ENCODE measurements around the gene ZNF816.
"Not testable (repeated sequence)": the region's sequence is repeated elsewhere in the genome, so short reads cannot be mapped to it uniquely, and the experiment has no call there.

The ZNF816 gene

DNA sequence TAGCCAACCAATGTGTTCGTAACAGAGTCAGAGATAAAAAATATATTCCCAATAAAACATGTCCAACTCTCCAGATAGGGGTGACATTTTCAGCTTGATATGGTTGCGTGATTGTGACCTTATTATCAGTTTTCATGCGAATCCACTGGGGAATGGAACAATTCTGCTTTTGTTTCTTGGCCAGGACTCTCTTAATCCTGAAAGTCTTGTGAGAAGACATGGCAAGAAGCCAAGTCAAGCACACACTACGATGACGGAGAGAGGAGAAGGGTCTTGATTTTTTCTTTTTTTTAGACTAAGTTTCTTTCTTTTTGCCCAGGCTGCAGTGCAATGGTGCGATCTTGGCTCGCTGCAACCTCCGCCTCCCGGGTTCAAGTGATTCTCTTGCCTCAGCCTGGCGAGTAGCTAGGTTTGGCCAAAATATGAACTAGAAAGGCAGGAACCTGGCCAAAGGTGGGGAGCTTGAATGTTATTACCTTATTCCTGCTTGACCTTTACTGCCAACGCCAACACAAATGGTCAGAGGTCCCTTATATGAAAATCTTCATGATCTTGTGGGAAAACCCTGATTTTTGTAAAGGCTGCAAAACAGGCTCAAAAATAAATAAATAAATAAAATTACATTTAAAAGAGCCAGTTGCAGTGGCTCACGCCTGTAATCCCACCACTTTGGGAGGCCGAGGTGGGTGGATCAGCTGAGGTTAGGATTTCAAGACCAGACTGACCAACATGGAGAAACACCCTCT is 14.5 kb downstream of the ZNF816 start:
- no peak for DNase-seq (ENCODE audit: low read depth)
- TF ChIP-seq, protein P1, sequence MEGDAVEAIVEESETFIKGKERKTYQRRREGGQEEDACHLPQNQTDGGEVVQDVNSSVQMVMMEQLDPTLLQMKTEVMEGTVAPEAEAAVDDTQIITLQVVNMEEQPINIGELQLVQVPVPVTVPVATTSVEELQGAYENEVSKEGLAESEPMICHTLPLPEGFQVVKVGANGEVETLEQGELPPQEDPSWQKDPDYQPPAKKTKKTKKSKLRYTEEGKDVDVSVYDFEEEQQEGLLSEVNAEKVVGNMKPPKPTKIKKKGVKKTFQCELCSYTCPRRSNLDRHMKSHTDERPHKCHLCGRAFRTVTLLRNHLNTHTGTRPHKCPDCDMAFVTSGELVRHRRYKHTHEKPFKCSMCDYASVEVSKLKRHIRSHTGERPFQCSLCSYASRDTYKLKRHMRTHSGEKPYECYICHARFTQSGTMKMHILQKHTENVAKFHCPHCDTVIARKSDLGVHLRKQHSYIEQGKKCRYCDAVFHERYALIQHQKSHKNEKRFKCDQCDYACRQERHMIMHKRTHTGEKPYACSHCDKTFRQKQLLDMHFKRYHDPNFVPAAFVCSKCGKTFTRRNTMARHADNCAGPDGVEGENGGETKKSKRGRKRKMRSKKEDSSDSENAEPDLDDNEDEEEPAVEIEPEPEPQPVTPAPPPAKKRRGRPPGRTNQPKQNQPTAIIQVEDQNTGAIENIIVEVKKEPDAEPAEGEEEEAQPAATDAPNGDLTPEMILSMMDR (IDR thresholded peaks at IDR 0.05; ENCODE audit: low read depth, low read length, missing control alignments), result no peak
- no peak overlapping the region for H3K4me3 ChIP-seq (ENCODE audit: low read depth, low read length)

DNA sequence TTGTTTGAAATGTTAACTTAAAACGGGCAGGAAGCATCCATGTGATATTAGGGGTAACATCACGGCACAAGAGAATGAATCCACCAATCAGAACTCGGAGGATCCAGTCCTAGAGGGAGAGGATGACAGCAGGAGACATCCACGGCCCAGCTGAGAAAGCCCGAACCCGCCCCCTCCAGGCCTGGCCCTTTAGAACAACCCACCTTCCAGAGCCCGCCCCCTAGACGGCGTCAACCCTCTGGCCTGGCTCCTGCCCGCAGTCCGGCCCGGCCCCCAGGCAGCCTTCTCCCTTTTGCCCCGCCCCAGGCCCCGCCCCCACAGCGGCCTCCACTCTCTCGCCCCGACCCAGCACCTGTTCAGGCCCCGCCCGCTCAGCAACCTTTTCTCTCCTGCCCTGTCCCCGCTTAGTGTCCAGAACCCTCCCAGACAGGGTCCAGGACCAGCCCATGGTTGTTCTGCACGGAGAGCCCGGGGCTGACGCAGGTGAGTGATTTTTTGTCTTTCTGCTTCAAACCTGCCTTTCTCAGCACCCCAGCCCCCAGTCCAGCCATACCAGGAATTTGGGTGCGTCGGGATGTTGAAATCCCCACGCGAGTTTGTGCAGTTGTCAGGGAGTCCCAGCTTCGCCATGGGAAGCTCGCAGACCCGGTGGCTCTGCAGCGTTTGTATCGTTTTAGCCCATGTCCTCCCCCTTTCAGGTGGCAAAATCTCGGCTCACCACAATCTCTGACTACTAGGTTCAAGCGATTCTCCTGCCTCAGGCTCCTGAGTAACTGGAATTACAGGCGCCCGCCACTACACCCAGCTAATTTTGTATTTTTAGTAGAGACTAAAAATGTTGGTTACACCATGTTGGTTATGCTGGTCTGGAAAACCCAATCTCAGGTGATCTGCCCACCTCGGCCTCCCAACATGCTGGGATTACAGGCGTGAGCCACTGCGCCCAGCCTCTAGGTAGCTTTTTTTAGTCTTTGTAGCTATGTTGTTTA is 16.1 kb downstream of the ZNF816 start:
- TF ChIP-seq, protein P1 (IDR thresholded peaks at IDR 0.05; ENCODE audit: low read depth, low read length, missing control alignments), result no peak
- DNase-seq (ENCODE audit: low read depth), result no peak
- H3K4me3 ChIP-seq (ENCODE audit: low read depth, low read length), result no peak overlapping the region

DNA sequence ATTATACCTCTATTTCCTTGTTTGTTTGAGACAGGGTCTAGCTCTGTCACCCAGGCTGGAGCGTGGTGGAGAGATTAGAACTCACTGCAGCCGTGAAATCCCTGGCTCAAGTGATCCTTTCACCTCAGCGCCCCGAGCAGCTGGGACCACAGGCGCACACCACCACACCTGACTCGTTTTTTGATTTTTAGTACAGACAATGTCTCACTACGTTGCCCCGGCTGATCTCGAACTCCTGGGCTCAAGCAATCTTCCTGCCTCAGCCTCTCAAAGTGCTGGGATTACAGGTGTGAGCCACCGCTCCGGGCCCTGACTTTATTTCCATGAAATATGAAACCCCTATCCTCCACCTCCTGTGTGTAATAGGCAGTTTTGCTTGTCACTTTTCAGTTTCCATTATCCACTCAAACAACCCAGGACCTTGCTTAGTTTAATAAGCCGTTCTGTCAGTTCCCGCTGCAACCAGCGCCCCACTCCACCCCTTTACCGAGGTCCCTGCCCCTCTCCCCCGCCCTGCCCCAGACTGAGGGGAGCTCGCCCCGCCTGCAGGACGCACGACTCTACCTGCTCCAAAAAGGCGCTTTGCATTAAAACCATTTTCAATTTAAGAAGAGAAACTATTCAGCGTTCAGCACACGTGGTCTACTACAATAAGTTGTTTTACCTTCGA is 16.9 kb downstream of the ZNF816 start:
- TF ChIP-seq, protein P1 (IDR thresholded peaks at IDR 0.05; ENCODE audit: low read depth, low read length, missing control alignments), result no peak
- H3K4me3 ChIP-seq (ENCODE audit: low read depth, low read length), result no peak overlapping the region
- DNase-seq (ENCODE audit: low read depth), result no peak

DNA sequence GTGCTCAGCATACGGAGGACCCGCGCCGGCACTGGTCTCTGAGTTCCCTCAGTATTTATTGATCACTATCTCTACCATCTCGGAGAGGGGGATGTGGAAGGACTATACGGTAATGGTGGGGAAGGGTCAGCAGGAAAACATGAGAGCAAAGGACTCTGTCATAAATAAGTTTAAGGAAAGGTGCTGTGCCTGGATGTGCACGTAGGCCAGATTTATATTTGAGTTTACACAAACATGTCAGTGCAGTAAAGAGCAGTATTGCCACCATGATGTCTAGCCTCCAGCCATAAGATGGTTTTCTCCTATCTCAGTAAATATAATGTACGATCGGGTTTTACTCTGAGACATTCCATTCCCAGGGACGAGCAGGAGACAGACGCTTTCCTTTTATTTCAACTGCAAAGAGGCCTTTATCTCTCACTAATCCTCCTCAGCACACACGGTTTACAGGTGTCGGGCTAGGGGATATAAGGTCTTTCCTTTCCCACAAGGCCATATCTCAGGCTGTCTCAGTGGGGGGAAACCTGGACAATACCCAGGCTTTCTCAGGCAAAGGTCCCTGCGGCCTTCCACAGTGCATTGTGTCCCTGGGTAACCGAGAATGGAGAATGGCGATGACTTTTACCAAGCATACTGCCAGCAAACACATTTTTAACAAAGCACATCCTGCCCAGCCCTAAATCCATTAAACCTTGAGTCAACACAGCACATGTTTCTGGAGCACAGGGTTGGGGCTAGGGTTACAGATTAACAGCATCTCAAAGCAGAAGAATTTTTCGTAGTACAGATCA is 17.8 kb downstream of the ZNF816 start:
- H3K4me3 ChIP-seq (ENCODE audit: low read depth, low read length); DNase-seq (ENCODE audit: low read depth): not testable (repeated sequence)

DNA sequence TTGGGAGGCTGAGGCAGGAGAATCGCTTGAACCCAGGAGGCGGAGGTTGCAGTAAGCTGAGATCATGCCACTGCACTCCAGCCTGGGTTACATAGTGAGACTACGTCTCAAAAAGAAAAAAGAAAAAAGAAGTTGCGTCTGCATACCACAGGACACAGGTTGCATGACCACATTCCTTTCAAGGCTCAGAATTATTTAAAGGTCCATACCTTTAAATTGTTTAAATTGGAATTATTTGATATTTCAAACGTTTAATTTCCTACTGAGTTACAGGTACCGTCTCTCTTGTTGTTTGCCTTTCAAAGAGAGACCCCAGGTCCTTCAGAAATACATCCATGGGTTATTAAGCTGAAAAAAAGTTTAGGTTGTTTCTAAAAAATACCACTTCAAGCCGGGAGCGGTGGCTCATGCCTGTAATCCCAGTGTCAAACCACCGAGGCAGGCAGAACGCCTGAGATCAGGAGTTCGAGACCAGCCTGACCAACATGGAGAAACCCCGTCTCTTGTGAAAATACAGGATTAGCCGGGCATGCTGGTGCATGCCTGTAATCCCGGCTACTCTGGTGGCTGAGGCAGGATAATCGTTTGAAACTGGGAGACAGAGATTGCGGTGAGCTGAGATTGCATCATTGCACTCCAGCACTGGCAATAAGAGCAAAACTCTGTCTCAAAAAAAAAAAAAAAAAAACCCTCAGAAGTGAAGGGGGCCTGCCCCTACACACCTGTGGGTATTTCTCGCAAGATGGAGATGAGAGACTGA is 18.6 kb downstream of the ZNF816 start:
- no peak overlapping the region for H3K4me3 ChIP-seq (ENCODE audit: low read depth, low read length)

DNA sequence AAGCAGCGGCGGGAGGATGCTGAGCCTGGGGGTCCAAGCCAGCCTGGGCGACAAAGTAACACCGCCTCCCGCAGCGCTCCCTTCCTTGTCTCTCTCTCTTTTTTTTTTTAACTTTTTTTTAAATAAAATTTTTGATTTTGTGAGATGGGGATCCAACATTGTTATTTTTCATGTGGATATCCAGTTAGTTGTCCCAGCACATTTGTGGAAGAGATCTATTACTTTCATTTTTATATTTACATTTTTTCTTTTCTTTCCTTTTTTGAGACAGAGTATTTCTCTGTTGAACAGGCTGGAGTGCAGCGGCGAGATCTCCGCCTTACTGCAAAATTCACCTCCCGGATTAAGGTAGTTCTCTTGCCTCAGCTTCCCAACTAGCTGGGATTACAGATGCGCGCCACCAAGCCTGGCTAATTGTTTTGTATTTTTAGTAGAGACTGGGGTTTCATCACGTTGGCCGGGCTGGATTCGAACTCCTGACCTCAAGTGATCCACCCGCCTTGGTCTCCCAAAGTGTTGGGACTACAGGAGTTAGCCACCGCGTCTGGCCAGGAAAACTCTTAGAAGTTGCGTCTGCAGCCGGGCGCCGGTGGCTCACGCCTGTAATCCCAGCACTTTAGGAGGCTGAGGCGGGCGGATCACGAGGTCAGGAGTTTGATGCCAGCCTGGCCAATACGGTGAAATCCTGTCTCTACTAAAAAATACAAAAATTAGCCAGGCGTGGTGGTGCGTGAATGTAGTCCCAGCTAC is 19.4 kb downstream of the ZNF816 start:
- H3K4me3 ChIP-seq (ENCODE audit: low read depth, low read length), result peak overlapping the region; percentile 51
- DNase-seq (ENCODE audit: low read depth), result no peak
- TF ChIP-seq, protein P1 (IDR thresholded peaks at IDR 0.05; ENCODE audit: low read depth, low read length, missing control alignments), result no peak

More for the DNA sequence above, 18.6 kb downstream of the ZNF816 start:
- TF ChIP-seq, protein P1 (IDR thresholded peaks at IDR 0.05; ENCODE audit: low read depth, low read length, missing control alignments), result no peak
- no peak for DNase-seq (ENCODE audit: low read depth)
